Testis (tissue), 3 donors: ENCODE measurements around the gene SYNM. TPM values are rescaled to one million over a fixed set of nuclear protein-coding genes. Genes with fewer than 3 reads are reported as not detected.

Source experiments
- DNase-seq: peaks from one replicate; pipeline ENCODE4 v3.0.0-alpha.2; 2019
- H3K27ac ChIP-seq, 2 donors: fragments of 200-600 bp; sonication (generic); one replicate each; pipeline ENCODE4 v1.5.1; 2019
- H3K27me3 ChIP-seq: fragments of 200-600 bp; sonication (generic); one replicate; pipeline ENCODE4 v1.5.1; 2019
- H3K36me3 ChIP-seq: fragments of 200-600 bp; sonication (generic); one replicate; pipeline ENCODE4 v1.5.1; 2017; ENCODE audit warnings: low read depth; ENCODE audit errors: missing control alignments
- H3K4me1 ChIP-seq: fragments of 200-600 bp; sonication (generic); one replicate; pipeline ENCODE4 v1.5.1; 2019
- H3K4me3 ChIP-seq, 2 donors: fragments of 200-600 bp; sonication (generic); one replicate each; pipeline ENCODE4 v1.5.1; 2017 to 2019
- H3K9me3 ChIP-seq: fragments of 200-600 bp; sonication (generic); one replicate; pipeline ENCODE4 v1.5.1; 2017
- CTCF ChIP-seq, 3 experiments: fragments of 450-650 bp in 2 of 3; fragments of 200-600 bp in 1 of 3; sonication (generic) in 1 of 3; IDR thresholded peaks; one replicate each; pipeline ENCODE4 v1.5.1; 2016 to 2019; ENCODE audit warnings: antibody characterized with exemption in 3 of 3, mild to moderate bottlenecking in 2 of 3, moderate library complexity in 1 of 3
- POLR2A ChIP-seq: fragments of 450-650 bp; IDR thresholded peaks from one replicate; pipeline ENCODE4 v1.6.1; 2017; ENCODE audit warnings: antibody characterized with exemption, mild to moderate bottlenecking, moderate library complexity
- WGBS, 2 donors: methylation state at CpG; one replicate each; pipeline ENCODE4 v1.1.5; 2018; 5-methylcytosine and 5-hydroxymethylcytosine counted together
- intact Hi-C: fragments of 100-400 bp; cut with DNase I; formaldehyde crosslinking; loops from one replicate; pipeline ENCODE4 v1.15.1; 2023; ENCODE audit warnings: low total_unique reads
- polyA plus RNA-seq: library from polyadenylated mRNA; stranded (reverse); fragments of 350-450 nt; fragmentation: Illumina TruSeq; extraction: RNeasy Lipid Tissue Mini Kit (QIAGEN cat#74804); gene quantifications from one replicate; pipeline ENCODE4 v1.2.3, GENCODE V29; 2014; ENCODE audit warnings: low read depth, low replicate concordance; ENCODE audit not compliant: insufficient read depth
- total RNA-seq, 2 donors: library from RNA; depleted of rRNA; stranded (reverse); fragments of >200 nt; gene quantifications; one replicate each; pipeline ENCODE4 v1.2.3, GENCODE V29; 2016

SYNM gene
- total and polyA plus RNA-seq, 3 donors from 2014 or later = 10.0 to 17.9 (median 11.1) TPM

GRCh38 chr15:99167201-99167600 is 62.3 kb downstream of the SYNM start:
- Histone ChIP-seq H3K4me1 (no peaks in the 10 kb centered on the region), H3K27ac (no peak overlapping the region), H3K4me3 (no peak overlapping the region), H3K9me3 (no peaks in the 10 kb centered on the region), H3K36me3 (no peaks in the 10 kb centered on the region), H3K27me3 (no peaks in the 10 kb centered on the region)
- TF ChIP-seq CTCF (IDR thresholded peaks at IDR 0.05) (no peak), POLR2A (no peak)
- peak; percentile 0 for DNase-seq
- intact Hi-C loops = no loop called here
- WGBS, 2 donors = 78 to 82% methylated on average over 5 of the region's 5 CpGs

GRCh38 chr15:99167640-99168039 is 62.8 kb downstream of the SYNM start:
- H3K36me3 ChIP-seq = no peaks in the 10 kb centered on the region
- H3K4me1 ChIP-seq = no peaks in the 10 kb centered on the region
- H3K9me3 ChIP-seq = no peaks in the 10 kb centered on the region
- intact Hi-C loops = no loop called here
- no peak overlapping the region for H3K27ac ChIP-seq
- TF ChIP-seq CTCF (IDR thresholded peaks at IDR 0.05) (no peak), POLR2A (no peak)
- no peak overlapping the region for H3K4me3 ChIP-seq
- WGBS, 2 donors = 82 to 92% methylated on average over 5 to 6 of the region's 6 CpGs
- no peak for DNase-seq
- no peaks in the 10 kb centered on the region for H3K27me3 ChIP-seq

GRCh38 chr15:99168601-99169580 is 64.0 kb downstream of the SYNM start:
- Histone ChIP-seq H3K27me3 (no peaks in the 10 kb centered on the region), H3K27ac (peak overlapping the region in 1 of 2 donors; percentile 31), H3K36me3 (no peaks in the 10 kb centered on the region), H3K4me1 (no peaks in the 10 kb centered on the region), H3K9me3 (no peaks in the 10 kb centered on the region), H3K4me3 (no peak overlapping the region)
- DNase-seq = peak; percentile 4
- intact Hi-C loops = no loop called here
- WGBS, 2 donors = 93 to 95% methylated on average over 4 to 5 of the region's 5 CpGs
- no peak for TF ChIP-seq POLR2A

- H3K9me3 ChIP-seq = no peaks in the 10 kb centered on the region
- TF ChIP-seq CTCF (IDR thresholded peaks at IDR 0.05) (no peak), POLR2A (no peak)
- no peaks in the 10 kb centered on the region for H3K27me3 ChIP-seq
- H3K4me3 ChIP-seq = no peak overlapping the region
- H3K36me3 ChIP-seq = no peaks in the 10 kb centered on the region
- peak overlapping the region in 1 of 2 donors; percentile 31 for H3K27ac ChIP-seq
- peak; percentile 29 for DNase-seq
- H3K4me1 ChIP-seq = peaks cover 5% of the 10 kb centered on the region
- 56 to 72% methylated on average over 10 of the region's 10 CpGs for WGBS, 2 donors
- intact Hi-C loops = no loop called here
Observed at GRCh38 chr15:99169769-99170311, 65.0 kb downstream of the SYNM start.

- WGBS, 2 donors = 62 to 73% methylated on average over 6 to 7 of the region's 7 CpGs
- Histone ChIP-seq H3K9me3 (no peaks in the 10 kb centered on the region), H3K27ac (peak overlapping the region in 1 of 2 donors; percentile 13), H3K27me3 (no peaks in the 10 kb centered on the region), H3K4me3 (no peak overlapping the region), H3K36me3 (no peaks in the 10 kb centered on the region), H3K4me1 (peaks cover 11% of the 10 kb centered on the region)
- DNase-seq = no peak
- TF ChIP-seq CTCF (IDR thresholded peaks at IDR 0.05) = no peak
- intact Hi-C loops = no loop called here
Observed at GRCh38 chr15:99170476-99171065, 65.7 kb downstream of the SYNM start.
